Measurements from ENCODE around the gene ENPP7. TPM values are rescaled to one million over a fixed set of nuclear protein-coding genes. Genes with fewer than 3 reads are reported as not detected.

The ENPP7 gene
- total and polyA plus RNA-seq, 2 donors from 2014 or later = 0.94 to 3.7 TPM

DNA sequence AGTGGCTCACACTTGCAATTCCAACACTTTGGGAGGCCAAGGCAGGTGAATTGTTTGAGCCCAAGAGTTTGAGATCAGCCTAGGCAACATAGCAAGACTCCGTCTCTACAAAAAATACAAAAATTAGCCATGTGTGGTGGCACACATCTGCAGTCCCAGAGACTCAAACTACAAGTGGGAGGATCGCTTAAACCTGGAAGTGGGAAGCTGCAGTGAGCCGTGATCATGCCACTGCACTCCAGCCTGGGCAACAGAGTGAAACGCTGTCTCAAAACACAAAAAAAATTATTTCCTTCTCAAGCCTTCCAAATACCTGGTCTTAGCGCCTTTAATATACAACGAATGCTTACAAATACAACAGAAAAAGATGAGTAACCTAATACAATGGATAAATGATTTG, 27.5 kb downstream of the ENPP7 start:
- Histone ChIP-seq H3K4me3 (ENCODE audit: low read length in 3 of 3) (no peak overlapping the region), H3K9ac (ENCODE audit: low read length in 3 of 3) (no peak overlapping the region), H3K9me3 (ENCODE audit: control insufficient read depth in 2 of 3, insufficient read depth in 1 of 3, low read length in 3 of 3) (no peaks in the 10 kb centered on the region), H3K27me3 (ENCODE audit: control insufficient read depth, insufficient read depth, low read length) (no peaks in the 10 kb centered on the region), H3K36me3 (ENCODE audit: control insufficient read depth in 2 of 3, insufficient read depth in 3 of 3, low read length in 3 of 3) (no peaks in the 10 kb centered on the region), H3K27ac (ENCODE audit: low read depth in 2 of 2, low read length in 2 of 2) (no peak overlapping the region), H3K4me1 (ENCODE audit: control insufficient read depth in 2 of 3, insufficient read depth in 2 of 3, low read depth in 1 of 3, low read length in 3 of 3) (no peaks in the 10 kb centered on the region)
- TF ChIP-seq, protein P1, sequence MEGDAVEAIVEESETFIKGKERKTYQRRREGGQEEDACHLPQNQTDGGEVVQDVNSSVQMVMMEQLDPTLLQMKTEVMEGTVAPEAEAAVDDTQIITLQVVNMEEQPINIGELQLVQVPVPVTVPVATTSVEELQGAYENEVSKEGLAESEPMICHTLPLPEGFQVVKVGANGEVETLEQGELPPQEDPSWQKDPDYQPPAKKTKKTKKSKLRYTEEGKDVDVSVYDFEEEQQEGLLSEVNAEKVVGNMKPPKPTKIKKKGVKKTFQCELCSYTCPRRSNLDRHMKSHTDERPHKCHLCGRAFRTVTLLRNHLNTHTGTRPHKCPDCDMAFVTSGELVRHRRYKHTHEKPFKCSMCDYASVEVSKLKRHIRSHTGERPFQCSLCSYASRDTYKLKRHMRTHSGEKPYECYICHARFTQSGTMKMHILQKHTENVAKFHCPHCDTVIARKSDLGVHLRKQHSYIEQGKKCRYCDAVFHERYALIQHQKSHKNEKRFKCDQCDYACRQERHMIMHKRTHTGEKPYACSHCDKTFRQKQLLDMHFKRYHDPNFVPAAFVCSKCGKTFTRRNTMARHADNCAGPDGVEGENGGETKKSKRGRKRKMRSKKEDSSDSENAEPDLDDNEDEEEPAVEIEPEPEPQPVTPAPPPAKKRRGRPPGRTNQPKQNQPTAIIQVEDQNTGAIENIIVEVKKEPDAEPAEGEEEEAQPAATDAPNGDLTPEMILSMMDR (IDR thresholded peaks at IDR 0.05; ENCODE audit: borderline replicate concordance, extremely low read depth, insufficient read depth) = no peak
- DNase-seq = peak in 1 of 5 donors; percentile 42
- intact Hi-C loops (cut with DNase I) = no loop called here
- no peak for FAIRE-seq

DNA sequence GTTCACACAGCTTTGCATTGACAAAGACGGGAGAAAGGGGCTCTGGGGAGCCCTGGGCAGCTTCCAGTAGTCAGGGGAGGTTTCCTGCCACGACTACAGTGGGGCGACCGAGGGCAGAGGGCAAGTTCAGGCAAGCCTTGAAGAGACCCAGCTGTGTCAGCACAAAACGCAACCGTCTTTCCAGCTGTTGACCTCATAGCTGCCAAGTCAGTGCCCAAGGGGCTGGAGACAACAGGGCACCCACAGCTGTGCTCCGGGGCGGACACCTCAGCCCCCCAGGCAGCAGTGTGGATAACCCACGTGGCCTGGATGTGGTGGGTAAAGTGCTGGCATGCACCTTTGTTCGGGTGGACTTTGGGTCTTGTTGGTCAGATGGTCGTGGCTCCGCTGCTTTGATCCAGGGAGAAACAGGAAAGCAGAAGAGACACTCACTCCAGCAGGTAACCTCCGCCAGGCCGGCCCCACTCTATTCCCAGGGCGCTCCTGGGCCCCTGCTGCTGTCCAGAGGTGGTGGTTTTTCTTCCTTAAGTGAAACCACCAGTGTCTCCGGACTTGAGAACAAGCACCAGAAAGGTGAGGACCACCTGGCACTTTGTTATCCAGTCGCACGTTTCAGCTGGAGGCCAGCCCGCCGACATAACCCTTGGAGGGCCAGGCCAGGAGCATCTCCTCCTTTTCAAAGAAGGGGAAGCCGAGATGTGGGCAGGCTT, 29.6 kb downstream of the ENPP7 start:
- no peak overlapping the region for H3K4me3 ChIP-seq (ENCODE audit: low read length in 3 of 3)
- FAIRE-seq (no peak), DNase-seq (peak in 1 of 5 donors; percentile 43)
- no peak overlapping the region for H3K27ac ChIP-seq (ENCODE audit: low read depth in 2 of 2, low read length in 2 of 2)
- no peaks in the 10 kb centered on the region for H3K4me1 ChIP-seq (ENCODE audit: control insufficient read depth in 2 of 3, insufficient read depth in 2 of 3, low read depth in 1 of 3, low read length in 3 of 3)
- TF ChIP-seq, protein P1 (IDR thresholded peaks at IDR 0.05; ENCODE audit: borderline replicate concordance, extremely low read depth, insufficient read depth) = no peak
- no peaks in the 10 kb centered on the region for H3K9me3 ChIP-seq (ENCODE audit: control insufficient read depth in 2 of 3, insufficient read depth in 1 of 3, low read length in 3 of 3)
- H3K36me3 ChIP-seq (ENCODE audit: control insufficient read depth in 2 of 3, insufficient read depth in 3 of 3, low read length in 3 of 3) = no peaks in the 10 kb centered on the region
- H3K9ac ChIP-seq (ENCODE audit: low read length in 3 of 3) = no peak overlapping the region
- no peaks in the 10 kb centered on the region for H3K27me3 ChIP-seq (ENCODE audit: control insufficient read depth, insufficient read depth, low read length)
- intact Hi-C loops (cut with DNase I) = no loop called here

DNA sequence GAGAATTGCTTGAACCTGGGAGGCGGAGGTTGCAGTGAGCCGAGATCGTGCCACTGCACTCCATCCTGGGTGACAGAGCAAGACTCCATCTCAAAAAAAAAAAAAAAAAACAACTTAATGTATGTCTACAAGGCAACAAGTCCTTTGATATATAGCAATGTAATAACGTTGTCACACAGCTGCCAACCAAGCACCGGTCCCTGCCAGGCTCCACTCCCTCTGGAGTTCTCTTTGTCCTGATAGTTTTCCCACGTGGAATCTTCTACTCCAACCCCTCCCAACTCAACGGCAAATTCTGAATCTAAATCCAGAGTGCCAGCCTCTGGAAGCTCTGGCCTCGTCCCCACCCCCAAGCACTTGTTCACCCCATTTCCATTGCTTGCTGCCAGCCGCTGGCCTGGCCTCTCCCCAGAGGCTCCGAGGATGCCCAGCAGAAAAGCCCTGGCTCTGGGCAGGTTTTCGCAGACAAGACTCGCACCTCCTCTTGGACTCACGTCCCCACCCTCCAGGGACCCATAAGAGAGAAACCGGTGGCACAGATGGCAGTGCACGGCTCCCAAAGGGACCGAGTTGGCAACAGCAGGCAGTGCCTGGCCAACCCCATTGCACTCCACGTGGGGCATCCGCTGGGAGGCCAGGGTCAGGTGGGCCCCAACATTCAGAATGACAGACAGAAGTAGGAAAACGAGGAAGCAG, 31.3 kb downstream of the ENPP7 start:
- TF ChIP-seq, protein P1 (IDR thresholded peaks at IDR 0.05; ENCODE audit: borderline replicate concordance, extremely low read depth, insufficient read depth) = no peak
- intact Hi-C loops (cut with DNase I) = no loop called here
- Histone ChIP-seq H3K36me3 (ENCODE audit: control insufficient read depth in 2 of 3, insufficient read depth in 3 of 3, low read length in 3 of 3) (no peaks in the 10 kb centered on the region), H3K27me3 (ENCODE audit: control insufficient read depth, insufficient read depth, low read length) (no peaks in the 10 kb centered on the region), H3K9me3 (ENCODE audit: control insufficient read depth in 2 of 3, insufficient read depth in 1 of 3, low read length in 3 of 3) (no peaks in the 10 kb centered on the region), H3K27ac (ENCODE audit: low read depth in 2 of 2, low read length in 2 of 2) (no peak overlapping the region), H3K9ac (ENCODE audit: low read length in 3 of 3) (no peak overlapping the region), H3K4me3 (ENCODE audit: low read length in 3 of 3) (no peak overlapping the region), H3K4me1 (ENCODE audit: control insufficient read depth in 2 of 3, insufficient read depth in 2 of 3, low read depth in 1 of 3, low read length in 3 of 3) (no peaks in the 10 kb centered on the region)
- peak in 1 of 5 donors; percentile 61 for DNase-seq
- no peak for FAIRE-seq
